ENCODE results near the gene PLEKHA6.

- no peak for TF ChIP-seq CTCF (IDR thresholded peaks at IDR 0.05; ENCODE audit: insufficient read depth, low read length)
- TF ChIP-seq POLR2AphosphoS5 (IDR thresholded peaks at IDR 0.05; ENCODE audit: low read depth), result no peak
These were observed 103.8 kb downstream of the PLEKHA6 start for GRCh38 chr1:204255966-204256365.
